Stimulated activated CD8-positive, alpha-beta memory T cell treated with anti-CD3 and anti-CD28 coated beads, Interleukin-4, amount 100 ng/mL, for 24 hours (primary cell): ENCODE data around the gene SLC7A5.
"Not testable (repeated sequence)": the region's sequence is repeated elsewhere in the genome, so short reads cannot be mapped to it uniquely, and the experiment has no call there.

Source experiments
- DNase-seq: peaks from one replicate; pipeline ENCODE4 v3.0.0-alpha.2; 2020; ENCODE audit warnings: low read depth

Gene SLC7A5

GRCh38 chr16:87888346-87888745 is 19.0 kb upstream of the SLC7A5 start:
- not testable (repeated sequence) for DNase-seq

GRCh38 chr16:87887931-87888330 is 18.6 kb upstream of the SLC7A5 start:
- DNase-seq = not testable (repeated sequence)

GRCh38 chr16:87885371-87885967 is 16.2 kb upstream of the SLC7A5 start:
- DNase-seq = not testable (repeated sequence)

GRCh38 chr16:87882436-87883019 is 13.2 kb upstream of the SLC7A5 start:
- no peak for DNase-seq

- DNase-seq = no peak
These were observed 12.3 kb upstream of the SLC7A5 start for GRCh38 chr16:87881324-87882200.

GRCh38 chr16:87880117-87880696 is 10.9 kb upstream of the SLC7A5 start:
- no peak for DNase-seq

- not testable (repeated sequence) for DNase-seq
These were observed 10.2 kb upstream of the SLC7A5 start for GRCh38 chr16:87879411-87880013.

- DNase-seq = no peak
These were observed 9.4 kb upstream of the SLC7A5 start for GRCh38 chr16:87878704-87879103.

- DNase-seq = no peak
These were observed 8.7 kb upstream of the SLC7A5 start for GRCh38 chr16:87877942-87878507.

- peak; percentile 67 for DNase-seq
These were observed 5.5 kb upstream of the SLC7A5 start for GRCh38 chr16:87874639-87875427.

GRCh38 chr16:87870418-87871291 is 1.3 kb upstream of the SLC7A5 start:
- DNase-seq = not testable (repeated sequence)

GRCh38 chr16:87869879-87870417 is 641 bp upstream of the SLC7A5 start:
- DNase-seq = not testable (repeated sequence)

- DNase-seq = peak; percentile 55
These were observed 865 bp downstream of the SLC7A5 start for GRCh38 chr16:87868254-87869029.

- DNase-seq = not testable (repeated sequence)
These were observed 3.3 kb downstream of the SLC7A5 start for GRCh38 chr16:87865902-87866555.

GRCh38 chr16:87864331-87864989 is 4.8 kb downstream of the SLC7A5 start:
- no peak for DNase-seq

GRCh38 chr16:87863327-87863635 is 6.0 kb downstream of the SLC7A5 start:
- DNase-seq = not testable (repeated sequence)

- DNase-seq = not testable (repeated sequence)
These were observed 6.5 kb downstream of the SLC7A5 start for GRCh38 chr16:87862597-87863326.
